Stimulated activated effector memory CD8-positive, alpha-beta T cell treated with anti-CD3 and anti-CD28 coated beads, Interleukin-12 subunit alpha, Interleukin-12 subunit beta, amount 100 ng/mL, for 72 hours (primary cell): ENCODE results near the gene SF3B6.
"Not testable (repeated sequence)": the region's sequence is repeated elsewhere in the genome, so short reads cannot be mapped to it uniquely, and the experiment has no call there.

Source experiments
- ATAC-seq: fragments of 150-1000 bp; cut with Tn5 transposase; 2 replicates; pipeline ENCODE4 v1.10.0; 2021
- DNase-seq, 2 donors: peaks; one replicate each; pipeline ENCODE4 v3.0.0; 2021 to 2022; ENCODE audit warnings: low spot score in 2 of 2
- H3K27ac Mint-ChIP-seq: one replicate; pipeline ENCODE4 v1.8.0; 2022; ENCODE audit warnings: mild to moderate bottlenecking, mixed read lengths
- H3K36me3 Mint-ChIP-seq: one replicate; pipeline ENCODE4 v1.8.0; 2022; ENCODE audit warnings: mild to moderate bottlenecking, mixed read lengths
- H3K4me1 Mint-ChIP-seq: one replicate; pipeline ENCODE4 v1.8.0; 2022; ENCODE audit warnings: mixed read lengths
- H3K4me3 Mint-ChIP-seq: one replicate; pipeline ENCODE4 v1.8.0; 2022; ENCODE audit warnings: mild to moderate bottlenecking, mixed read lengths
- H3K9me3 Mint-ChIP-seq: one replicate; pipeline ENCODE4 v1.8.0; 2022; ENCODE audit warnings: mixed read lengths

The SF3B6 gene

DNA sequence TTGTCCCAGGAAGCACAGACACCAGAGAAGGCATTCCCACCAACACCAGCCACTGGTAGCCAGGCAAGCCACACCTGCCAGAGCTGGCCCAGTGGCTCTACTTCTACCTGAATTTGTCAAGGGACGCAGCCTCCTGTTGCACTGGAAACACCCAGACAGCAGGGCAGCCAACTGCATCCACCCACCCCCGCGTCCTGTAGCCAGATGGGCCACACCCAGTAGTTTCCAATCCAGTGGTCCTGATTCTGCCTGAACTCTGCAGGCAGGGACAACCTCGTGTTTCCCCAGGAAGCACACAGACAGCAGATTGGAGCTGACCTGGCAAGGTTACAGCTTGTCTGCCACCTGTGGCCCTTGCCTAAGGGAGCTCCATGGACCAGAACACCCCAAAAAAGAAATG, 28.8 kb upstream of the SF3B6 start:
- H3K4me3 Mint-ChIP-seq: no peak overlapping the region
- peaks cover 13% of the 10 kb centered on the region for H3K9me3 Mint-ChIP-seq
- no peaks in the 10 kb centered on the region for H3K36me3 Mint-ChIP-seq
- H3K27ac Mint-ChIP-seq: no peak overlapping the region
- no peak for DNase-seq
- ATAC-seq: no peak
- H3K4me1 Mint-ChIP-seq: no peaks in the 10 kb centered on the region

DNA sequence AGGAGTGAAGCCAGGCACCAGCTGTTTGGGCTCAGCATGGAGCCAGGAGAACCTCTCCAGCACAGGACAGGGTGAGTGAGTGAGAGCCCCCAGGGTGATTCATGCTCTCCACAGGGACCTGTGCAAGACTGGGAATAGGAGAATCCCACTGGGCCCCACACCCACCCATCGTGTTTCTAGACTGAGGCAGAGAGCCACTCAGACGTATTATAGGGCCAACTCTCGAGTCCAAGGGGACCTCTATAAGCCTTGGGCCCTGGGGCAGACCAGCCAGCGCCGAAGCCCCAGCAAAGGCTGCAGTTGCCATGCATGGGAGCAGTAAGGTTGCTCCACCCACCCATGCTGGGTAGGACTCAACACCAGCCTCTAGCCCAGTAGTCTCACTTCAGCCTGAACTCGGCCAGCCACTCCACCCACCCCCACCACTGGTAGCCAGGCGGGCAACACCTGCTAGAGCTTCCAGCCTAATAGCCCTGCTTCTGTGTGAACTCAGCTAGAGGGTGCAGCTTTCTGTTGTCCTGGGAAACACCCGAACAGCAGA, 28.1 kb upstream of the SF3B6 start:
- Mint-ChIP-seq H3K9me3 (peaks cover 11% of the 10 kb centered on the region), H3K27ac (no peak overlapping the region)

GRCh38 chr2:24102677-24103076, 26.6 kb upstream of the SF3B6 start:
- H3K27ac Mint-ChIP-seq: no peak overlapping the region
- ATAC-seq: no peak
- peaks cover 12% of the 10 kb centered on the region for H3K9me3 Mint-ChIP-seq
- DNase-seq: no peak
- no peaks in the 10 kb centered on the region for H3K36me3 Mint-ChIP-seq
- no peaks in the 10 kb centered on the region for H3K4me1 Mint-ChIP-seq
- H3K4me3 Mint-ChIP-seq: no peak overlapping the region

More for the DNA sequence above, 28.1 kb upstream of the SF3B6 start:
- Mint-ChIP-seq H3K4me3 (no peak overlapping the region), H3K4me1 (no peaks in the 10 kb centered on the region), H3K36me3 (no peaks in the 10 kb centered on the region)
- ATAC-seq (no peak), DNase-seq (no peak)

- DNase-seq (no peak), ATAC-seq (no peak)
- H3K9me3 Mint-ChIP-seq: peaks cover 9% of the 10 kb centered on the region
- no peaks in the 10 kb centered on the region for H3K4me1 Mint-ChIP-seq
- no peak overlapping the region for H3K4me3 Mint-ChIP-seq
- H3K27ac Mint-ChIP-seq: no peak overlapping the region
- H3K36me3 Mint-ChIP-seq: no peaks in the 10 kb centered on the region
Measured at GRCh38 chr2:24101992-24102391, 25.9 kb upstream of the SF3B6 start.

- H3K36me3 Mint-ChIP-seq, ATAC-seq, H3K9me3 Mint-ChIP-seq, H3K4me1 Mint-ChIP-seq, H3K4me3 Mint-ChIP-seq, H3K27ac Mint-ChIP-seq, DNase-seq: not testable (repeated sequence)
Measured at GRCh38 chr2:24100732-24101131, 24.6 kb upstream of the SF3B6 start.

GRCh38 chr2:24095171-24095677, 19.1 kb upstream of the SF3B6 start:
- H3K36me3 Mint-ChIP-seq: peaks cover 20% of the 10 kb centered on the region
- not testable (repeated sequence) for DNase-seq, ATAC-seq, H3K4me3 Mint-ChIP-seq, H3K4me1 Mint-ChIP-seq, H3K27ac Mint-ChIP-seq, H3K9me3 Mint-ChIP-seq

DNA sequence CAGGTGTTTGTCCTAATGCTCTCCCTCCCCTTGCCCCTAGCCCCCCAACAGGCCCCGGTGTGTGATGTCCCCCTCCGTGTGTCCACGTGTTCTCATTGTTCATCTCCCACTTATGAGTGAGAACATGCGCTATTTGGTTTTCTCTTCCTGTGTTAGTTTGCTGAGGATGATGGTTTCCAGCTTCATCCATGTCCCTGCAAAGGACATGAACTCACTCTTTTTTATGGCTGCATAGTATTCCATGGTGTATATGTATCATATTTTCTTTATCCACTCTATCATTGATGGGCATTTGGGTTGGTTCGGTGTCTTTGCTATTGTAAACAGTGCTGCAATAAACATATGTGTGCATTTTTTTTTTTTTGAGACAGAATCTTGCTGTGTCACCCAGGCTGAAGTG, 17.1 kb upstream of the SF3B6 start:
- not testable (repeated sequence) for ATAC-seq, DNase-seq, H3K4me1 Mint-ChIP-seq, H3K4me3 Mint-ChIP-seq, H3K9me3 Mint-ChIP-seq, H3K27ac Mint-ChIP-seq
- peaks cover 30% of the 10 kb centered on the region for H3K36me3 Mint-ChIP-seq

DNA sequence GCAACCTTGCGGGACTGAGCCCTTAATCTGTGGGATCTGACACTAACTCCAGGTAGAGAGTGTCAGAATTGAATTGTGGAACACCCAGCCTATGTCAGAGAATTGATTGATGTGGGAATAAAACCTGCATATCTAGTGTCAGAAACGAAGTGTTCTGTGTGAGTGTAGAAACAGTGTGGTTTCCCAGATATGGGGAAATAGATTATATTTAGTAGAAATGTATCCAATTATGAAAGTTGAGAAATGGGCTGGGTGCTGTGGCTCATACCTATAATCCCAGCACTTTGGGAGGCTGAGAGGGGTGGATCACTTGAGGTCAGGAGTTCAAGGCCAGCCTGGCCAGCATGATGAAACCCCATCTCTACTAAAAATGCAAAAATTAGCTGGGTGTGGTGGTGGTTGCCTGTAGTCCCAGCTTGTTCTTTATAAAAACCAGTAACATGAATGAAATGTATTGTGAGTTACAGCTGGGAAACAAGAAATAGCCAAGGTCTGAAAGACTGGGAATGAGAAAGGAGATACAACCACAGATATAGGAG, 12.8 kb upstream of the SF3B6 start:
- H3K4me1 Mint-ChIP-seq: peaks cover 9% of the 10 kb centered on the region

DNA sequence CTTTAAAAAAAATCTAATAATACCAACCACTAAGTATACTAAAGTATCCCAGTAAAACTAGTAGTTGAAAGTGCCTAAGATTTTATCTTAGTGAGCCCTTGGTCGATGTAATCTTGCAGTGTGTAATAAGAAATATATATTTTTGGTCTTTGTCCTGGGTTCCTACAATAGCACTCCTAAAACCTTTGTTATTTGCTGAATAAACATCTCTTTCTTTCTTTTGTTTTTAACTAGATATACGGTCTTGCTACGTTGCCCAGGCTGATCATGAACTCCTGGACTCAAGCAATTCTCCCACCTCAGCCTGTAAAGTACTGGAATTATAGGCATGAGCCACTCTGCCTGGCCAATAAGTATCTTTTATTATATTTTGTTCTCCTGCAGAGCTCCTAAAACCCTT, 10.9 kb upstream of the SF3B6 start:
- peaks cover 24% of the 10 kb centered on the region for H3K36me3 Mint-ChIP-seq
- peaks cover 13% of the 10 kb centered on the region for H3K4me1 Mint-ChIP-seq
- H3K27ac Mint-ChIP-seq: no peak overlapping the region
- no peaks in the 10 kb centered on the region for H3K9me3 Mint-ChIP-seq
- no peak for ATAC-seq
- no peak for DNase-seq
- H3K4me3 Mint-ChIP-seq: no peak overlapping the region

More for the DNA sequence above, 12.8 kb upstream of the SF3B6 start:
- DNase-seq (no peak), ATAC-seq (no peak)
- no peak overlapping the region for H3K4me3 Mint-ChIP-seq
- no peak overlapping the region for H3K27ac Mint-ChIP-seq
- peaks cover 23% of the 10 kb centered on the region for H3K36me3 Mint-ChIP-seq
- H3K9me3 Mint-ChIP-seq: peaks cover 2% of the 10 kb centered on the region

DNA sequence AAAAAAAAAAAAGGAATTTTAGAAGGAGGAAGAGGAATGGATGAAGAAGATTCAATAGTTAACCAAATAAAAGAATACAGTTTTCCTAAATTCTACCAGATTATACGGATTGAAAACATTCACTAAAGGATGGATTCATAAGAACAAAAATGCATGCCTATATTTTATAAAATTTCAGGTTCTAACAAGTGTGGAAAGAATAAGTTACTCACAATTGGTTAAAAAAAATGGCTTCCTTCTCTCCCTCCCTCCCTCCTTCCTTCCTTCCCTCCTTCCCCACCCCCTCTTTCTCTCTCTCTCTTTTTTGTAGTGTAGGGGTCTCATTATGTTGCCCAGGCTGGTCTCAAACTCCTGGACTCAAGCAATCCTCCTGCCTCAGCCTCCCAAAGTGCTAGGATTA, 10.1 kb upstream of the SF3B6 start:
- no peak for DNase-seq
- peaks cover 13% of the 10 kb centered on the region for H3K4me1 Mint-ChIP-seq
- ATAC-seq: no peak
- no peaks in the 10 kb centered on the region for H3K9me3 Mint-ChIP-seq
- no peak overlapping the region for H3K4me3 Mint-ChIP-seq
- peaks cover 29% of the 10 kb centered on the region for H3K36me3 Mint-ChIP-seq
- no peak overlapping the region for H3K27ac Mint-ChIP-seq

DNA sequence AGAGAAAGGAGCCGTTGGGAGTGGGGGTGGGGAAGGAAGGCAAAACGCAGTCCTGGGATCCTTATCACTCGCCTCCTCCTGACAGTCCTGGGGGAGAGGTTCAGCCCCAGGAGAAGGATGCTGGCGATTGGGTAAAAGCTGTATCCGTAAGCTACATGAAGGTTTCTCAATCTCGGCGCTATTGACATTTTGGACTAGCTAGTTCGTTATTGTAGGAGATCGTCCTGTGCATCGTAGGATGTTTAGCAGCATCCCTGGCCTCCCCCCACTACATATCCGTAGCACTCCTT, 9.0 kb upstream of the SF3B6 start:
- Mint-ChIP-seq H3K4me1 (peaks cover 13% of the 10 kb centered on the region), H3K4me3 (peak overlapping the region; percentile 76), H3K36me3 (peaks cover 35% of the 10 kb centered on the region), H3K9me3 (no peaks in the 10 kb centered on the region), H3K27ac (peak overlapping the region; percentile 45)
- no peak for DNase-seq
- no peak for ATAC-seq

GRCh38 chr2:24084386-24085199, 8.5 kb upstream of the SF3B6 start, which contains the start of gene TP53I3:
TP53I3 (minus strand) TSS chr2:24084834; CDS start chr2:24084326, 508 bp downstream.
- H3K4me1 Mint-ChIP-seq: peaks cover 13% of the 10 kb centered on the region
- H3K4me3 Mint-ChIP-seq: peak within 1 kb of the TSS; percentile 76
- H3K36me3 Mint-ChIP-seq: peaks cover 35% of the 10 kb centered on the region
- peak within 1 kb of the TSS; percentile 45 for H3K27ac Mint-ChIP-seq
- DNase-seq: peak; percentile 93 to 96
- no peaks in the 10 kb centered on the region for H3K9me3 Mint-ChIP-seq
- ATAC-seq: peak; percentile 97

DNA sequence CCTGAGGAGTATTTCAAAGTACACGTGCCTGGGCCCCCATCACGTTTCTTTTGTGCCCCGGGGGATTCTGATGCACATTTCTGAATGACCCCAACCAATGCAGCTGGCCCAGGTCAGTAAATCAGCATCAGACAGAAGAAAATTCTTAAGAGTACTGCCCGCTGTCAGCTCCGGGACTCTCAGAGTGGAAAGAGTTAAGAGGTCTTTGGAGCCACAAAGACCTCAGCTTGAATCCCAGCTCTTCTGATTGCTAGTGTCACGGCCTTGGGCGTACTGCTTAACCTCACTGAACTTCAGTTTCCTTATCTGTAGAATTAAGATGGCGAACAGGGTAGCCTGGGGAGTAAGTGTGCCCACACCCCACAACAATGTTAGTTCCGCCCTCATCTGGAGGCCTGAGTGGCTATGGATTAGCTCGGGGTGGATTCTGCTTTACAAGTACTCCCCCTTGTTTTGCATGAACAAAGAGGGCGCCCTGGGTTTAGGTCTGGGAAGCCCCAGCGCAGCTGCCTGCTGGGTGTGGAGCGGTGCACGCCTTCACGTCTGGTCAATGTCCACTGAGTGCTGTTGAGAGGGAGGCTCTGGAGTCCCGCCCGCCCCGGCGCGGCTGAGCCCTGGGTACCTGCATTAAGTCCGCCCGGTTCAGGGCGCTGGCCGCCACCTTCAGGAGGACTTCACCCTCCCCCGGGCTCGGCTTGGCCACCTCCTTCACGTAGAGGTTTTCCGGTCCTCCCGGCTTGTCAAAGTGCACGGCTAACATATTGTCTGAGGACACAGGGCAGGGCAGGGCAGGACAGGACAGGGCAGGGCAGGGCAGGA, 7.7 kb upstream of the SF3B6 start:
- H3K4me3 Mint-ChIP-seq: peak overlapping the region; percentile 76
- H3K36me3 Mint-ChIP-seq: peaks cover 29% of the 10 kb centered on the region
- DNase-seq (no peak), ATAC-seq (peak; percentile 70)
- peak overlapping the region; percentile 45 for H3K27ac Mint-ChIP-seq
- no peaks in the 10 kb centered on the region for H3K9me3 Mint-ChIP-seq
- H3K4me1 Mint-ChIP-seq: peaks cover 13% of the 10 kb centered on the region

- H3K4me3 Mint-ChIP-seq: peak overlapping the region; percentile 76
- H3K9me3 Mint-ChIP-seq: no peaks in the 10 kb centered on the region
- H3K27ac Mint-ChIP-seq: peak overlapping the region; percentile 45
- peaks cover 13% of the 10 kb centered on the region for H3K4me1 Mint-ChIP-seq
- DNase-seq (no peak), ATAC-seq (no peak)
- peaks cover 23% of the 10 kb centered on the region for H3K36me3 Mint-ChIP-seq
Measured at GRCh38 chr2:24082787-24083566, 6.9 kb upstream of the SF3B6 start.

DNA sequence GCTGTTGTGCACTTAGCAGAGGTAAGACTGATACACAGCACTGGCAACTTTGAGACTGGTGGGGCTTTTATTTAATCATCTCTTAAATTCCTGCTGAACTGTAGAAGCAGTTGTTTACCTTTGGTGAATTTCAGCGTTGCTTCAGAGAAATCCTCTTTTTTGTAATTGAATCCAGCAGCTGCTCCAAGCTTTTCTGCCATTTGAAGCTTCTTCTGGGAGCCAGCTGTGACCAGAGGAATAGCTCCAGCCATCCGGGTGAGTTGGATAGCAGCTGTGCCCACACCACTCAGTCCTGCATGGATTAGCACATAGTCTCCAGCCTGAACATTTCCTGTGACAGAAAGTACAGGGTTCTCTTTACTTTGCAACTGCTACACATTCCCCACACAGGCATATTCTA, 4.6 kb upstream of the SF3B6 start:
- H3K36me3 Mint-ChIP-seq: peaks cover 32% of the 10 kb centered on the region
- peaks cover 21% of the 10 kb centered on the region for H3K4me1 Mint-ChIP-seq
- ATAC-seq (no peak), DNase-seq (no peak)
- H3K4me3 Mint-ChIP-seq: no peak overlapping the region
- no peak overlapping the region for H3K27ac Mint-ChIP-seq
- no peaks in the 10 kb centered on the region for H3K9me3 Mint-ChIP-seq
